GM04503 (cell line): ENCODE data around the gene ATXN3L.

Source experiments
- DNase-seq: peaks from one replicate; pipeline ENCODE4 v3.0.0-alpha.2; 2012; ENCODE audit warnings: low read depth

Gene ATXN3L

GRCh38 chrX:13319953-13320352 lies at the start of gene ATXN3L:
Gene ATXN3L (minus strand): TSS chrX:13320053. CDS start chrX:13319934, 119 bp downstream.
- no peak for DNase-seq

- DNase-seq: no peak
Measured at GRCh38 chrX:13369256-13370030, 49.6 kb upstream of the ATXN3L start.

- DNase-seq: no peak
Measured at GRCh38 chrX:13367950-13368349, 48.1 kb upstream of the ATXN3L start.

GRCh38 chrX:13366698-13367097 lies 46.8 kb upstream of the ATXN3L start:
- no peak for DNase-seq

GRCh38 chrX:13365161-13365560 lies 45.3 kb upstream of the ATXN3L start:
- no peak for DNase-seq

GRCh38 chrX:13364230-13364857 lies 44.5 kb upstream of the ATXN3L start:
- DNase-seq: no peak

- no peak for DNase-seq
Measured at GRCh38 chrX:13360146-13360545, 40.3 kb upstream of the ATXN3L start.

GRCh38 chrX:13357925-13358324 lies 38.1 kb upstream of the ATXN3L start:
- no peak for DNase-seq

GRCh38 chrX:13346646-13347045 lies 26.8 kb upstream of the ATXN3L start:
- no peak for DNase-seq

- DNase-seq: no peak
Measured at GRCh38 chrX:13345438-13345837, 25.6 kb upstream of the ATXN3L start.

GRCh38 chrX:13345037-13345436 lies 25.2 kb upstream of the ATXN3L start:
- DNase-seq: no peak

- DNase-seq: no peak
Measured at GRCh38 chrX:13341491-13342101, 21.7 kb upstream of the ATXN3L start.

GRCh38 chrX:13340182-13340791 lies 20.4 kb upstream of the ATXN3L start:
- DNase-seq: peak; percentile 71

GRCh38 chrX:13339607-13340006 lies 19.8 kb upstream of the ATXN3L start:
- DNase-seq: no peak

- no peak for DNase-seq
Measured at GRCh38 chrX:13338996-13339515, 19.2 kb upstream of the ATXN3L start.

- no peak for DNase-seq
Measured at GRCh38 chrX:13334491-13334890, 14.6 kb upstream of the ATXN3L start.

GRCh38 chrX:13330446-13330845 lies 10.6 kb upstream of the ATXN3L start:
- no peak for DNase-seq

- DNase-seq: no peak
Measured at GRCh38 chrX:13327666-13328065, 7.8 kb upstream of the ATXN3L start.

- no peak for DNase-seq
Measured at GRCh38 chrX:13323241-13323640, 3.4 kb upstream of the ATXN3L start.

GRCh38 chrX:13317366-13317765 lies 2.5 kb downstream of the ATXN3L start:
- no peak for DNase-seq

GRCh38 chrX:13311560-13311959 lies 8.3 kb downstream of the ATXN3L start:
- no peak for DNase-seq

GRCh38 chrX:13309631-13310030 lies 10.2 kb downstream of the ATXN3L start:
- peak; percentile 29 for DNase-seq

GRCh38 chrX:13307041-13307440 lies 12.8 kb downstream of the ATXN3L start:
- DNase-seq: no peak
